IPS-15b (cell line): ENCODE data around the gene PLXNB1.

Experiments used
- H3K27me3 ChIP-seq: one replicate; pipeline ENCODE4 v1.6.1; 2013; ENCODE audit warnings: low read length; ENCODE audit not compliant: control insufficient read depth, insufficient read depth
- H3K36me3 ChIP-seq: one replicate; pipeline ENCODE4 v1.6.1; 2013; ENCODE audit warnings: low read length; ENCODE audit not compliant: control insufficient read depth, insufficient read depth
- H3K4me1 ChIP-seq: one replicate; pipeline ENCODE4 v1.6.1; 2013; ENCODE audit warnings: mild to moderate bottlenecking, low read length; ENCODE audit not compliant: control insufficient read depth, insufficient read depth
- H3K4me3 ChIP-seq: one replicate; pipeline ENCODE4 v1.5.1; 2013; ENCODE audit warnings: low read depth, low read length
- H3K9ac ChIP-seq: one replicate; pipeline ENCODE4 v1.6.1; 2013; ENCODE audit warnings: low read depth, mild to moderate bottlenecking, low read length
- H3K9me3 ChIP-seq: one replicate; pipeline ENCODE4 v1.6.1; 2013; ENCODE audit warnings: mild to moderate bottlenecking, low read length; ENCODE audit not compliant: control insufficient read depth, insufficient read depth

Gene PLXNB1

GRCh38 chr3:48353987-48354386, 75.9 kb downstream of the PLXNB1 start:
- Histone ChIP-seq H3K27me3 (no peaks in the 10 kb centered on the region), H3K4me1 (no peaks in the 10 kb centered on the region), H3K36me3 (no peaks in the 10 kb centered on the region), H3K4me3 (no peak overlapping the region), H3K9me3 (no peaks in the 10 kb centered on the region), H3K9ac (no peak overlapping the region)
